HepG2 (cell line): ENCODE results near the gene GPR83.

Experiments used
- ARID3A ChIP-seq: IDR thresholded peaks from 2 replicates; pipeline ENCODE4 v1.6.1; 2012; ENCODE audit warnings: low read depth, low read length, improper control_type of control experiment
- ATF3 ChIP-seq: sonication (generic); formaldehyde crosslinking; IDR thresholded peaks from 2 replicates; pipeline ENCODE4 v1.4.0; 2020; ENCODE audit warnings: missing genetic modification reagents
- CEBPB ChIP-seq: IDR thresholded peaks from 2 replicates; pipeline ENCODE4 v1.6.1; 2011; ENCODE audit warnings: low read depth, low read length, improper control_type of control experiment, borderline replicate concordance
- CTCF ChIP-seq: sonication (generic); formaldehyde crosslinking; IDR thresholded peaks from 2 replicates; pipeline ENCODE4 v1.5.0; 2020; ENCODE audit warnings: mild to moderate bottlenecking, missing genetic modification reagents, moderate library complexity
- HDAC2 ChIP-seq: sonication (generic); formaldehyde crosslinking; IDR thresholded peaks from 2 replicates; pipeline ENCODE4 v1.4.0; 2020; ENCODE audit warnings: missing genetic modification reagents
- MYNN ChIP-seq: sonication (generic); formaldehyde crosslinking; IDR thresholded peaks from 2 replicates; pipeline ENCODE4 v1.4.0; 2020; ENCODE audit warnings: mild to moderate bottlenecking, low read depth, missing genetic modification reagents
- NFKB2 ChIP-seq: sonication (generic); formaldehyde crosslinking; IDR thresholded peaks from 2 replicates; pipeline ENCODE4 v1.4.0; 2020; ENCODE audit warnings: missing genetic modification reagents, borderline replicate concordance
- PITX1 ChIP-seq: sonication (generic); formaldehyde crosslinking; IDR thresholded peaks from 2 replicates; pipeline ENCODE4 v1.5.1; 2020; ENCODE audit warnings: mild to moderate bottlenecking, missing genetic modification reagents
- SNAPC4 ChIP-seq: sonication (generic); formaldehyde crosslinking; IDR thresholded peaks from 2 replicates; pipeline ENCODE4 v1.4.0; 2020; ENCODE audit warnings: mild to moderate bottlenecking, missing genetic modification reagents
- SNAPC5 ChIP-seq: sonication (generic); formaldehyde crosslinking; IDR thresholded peaks from 2 replicates; pipeline ENCODE4 v1.8.1; 2023; ENCODE audit warnings: mild to moderate bottlenecking, missing genetic modification reagents, borderline replicate concordance
- ZFP37 ChIP-seq: sonication (generic); formaldehyde crosslinking; IDR thresholded peaks from 2 replicates; pipeline ENCODE4 v1.4.0; 2020; ENCODE audit warnings: missing genetic modification reagents, borderline replicate concordance
- ZNF441 ChIP-seq: sonication (generic); formaldehyde crosslinking; IDR thresholded peaks from 2 replicates; pipeline ENCODE4 v1.7.0; 2021; ENCODE audit warnings: missing genetic modification reagents, borderline replicate concordance
- ZNF891 ChIP-seq: sonication (generic); formaldehyde crosslinking; IDR thresholded peaks from 2 replicates; pipeline ENCODE4 v1.5.0; 2020; ENCODE audit warnings: mild to moderate bottlenecking, missing genetic modification reagents

GRCh38 chr11:94445641-94446040 is 44.4 kb upstream of the GPR83 start:
- no peak for TF ChIP-seq ZNF441 (CRISPR knock-in tag)
- TF ChIP-seq ATF3 (CRISPR knock-in tag): no peak
- TF ChIP-seq ARID3A: no peak
- no peak for TF ChIP-seq ZFP37 (CRISPR knock-in tag)
- no peak for TF ChIP-seq NFKB2 (CRISPR knock-in tag)
- TF ChIP-seq CEBPB: no peak
- no peak for TF ChIP-seq ZNF891
- no peak for TF ChIP-seq HDAC2
- no peak for TF ChIP-seq SNAPC5 (CRISPR knock-in tag)
- TF ChIP-seq PITX1 (CRISPR knock-in tag): no peak
- no peak for TF ChIP-seq MYNN (CRISPR knock-in tag)
- TF ChIP-seq CTCF (CRISPR knock-in tag): no peak
- no peak for TF ChIP-seq SNAPC4
